Erythroblast (primary cell): ENCODE results near the gene ZBTB39.
"Not testable (repeated sequence)": the region's sequence is repeated elsewhere in the genome, so short reads cannot be mapped to it uniquely, and the experiment has no call there.

Experiments
- DNase-seq, 2 experiments: peaks; one replicate each; lab custom pipeline; 2025; lab: John Stamatoyannopoulos, UW
- GATA1 ChIP-seq: IDR thresholded peaks from 2 replicates; pipeline ENCODE4 v1.6.1; 2011; ENCODE audit warnings: low read depth, mild to moderate bottlenecking, control low read depth, low read length, moderate library complexity
- POLR2A ChIP-seq: IDR thresholded peaks from 2 replicates; pipeline ENCODE4 v1.6.1; 2011; ENCODE audit warnings: mild to moderate bottlenecking, low read length

Gene ZBTB39

DNA sequence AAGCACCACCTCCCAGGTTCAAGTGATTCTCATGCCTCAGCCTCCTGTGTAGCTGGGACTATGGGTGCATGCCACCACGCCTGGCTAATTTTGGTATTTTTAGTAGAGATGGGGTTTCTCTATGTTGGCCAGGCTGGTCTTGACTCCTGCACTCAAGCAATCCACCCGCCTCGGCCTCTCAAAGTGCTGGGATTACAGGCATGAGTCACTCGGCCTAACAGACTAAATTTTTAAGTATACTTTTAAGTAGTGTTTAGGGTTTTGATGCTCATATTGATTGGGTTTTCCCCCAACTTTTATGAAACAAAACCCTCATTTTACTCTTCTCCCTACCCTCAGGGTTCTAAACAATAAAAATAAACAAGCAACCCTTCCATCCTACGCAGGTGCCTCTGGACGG is 38.1 kb upstream of the ZBTB39 start:
- DNase-seq, result no peak
- TF ChIP-seq POLR2A (no peak), GATA1 (no peak)

DNA sequence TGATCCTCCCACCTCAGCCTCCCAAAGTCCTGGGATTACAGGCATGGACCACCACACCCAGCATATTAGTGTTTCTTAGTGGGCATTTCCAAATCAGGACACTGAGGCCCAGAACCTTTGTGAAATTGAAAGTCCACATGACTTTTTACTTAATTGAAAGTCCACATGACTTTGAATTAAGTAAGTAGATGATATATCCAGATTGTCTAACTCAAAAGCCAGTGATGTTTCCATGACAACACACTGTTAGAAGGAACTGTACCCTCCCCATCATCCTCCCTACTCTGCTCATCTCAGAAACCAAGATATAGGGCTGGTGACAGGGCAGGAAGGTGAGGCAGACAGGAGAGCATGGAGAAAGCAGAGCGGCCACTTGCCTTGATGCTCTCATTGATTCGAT is 36.3 kb upstream of the ZBTB39 start:
- no peak for TF ChIP-seq POLR2A
- no peak for DNase-seq

DNA sequence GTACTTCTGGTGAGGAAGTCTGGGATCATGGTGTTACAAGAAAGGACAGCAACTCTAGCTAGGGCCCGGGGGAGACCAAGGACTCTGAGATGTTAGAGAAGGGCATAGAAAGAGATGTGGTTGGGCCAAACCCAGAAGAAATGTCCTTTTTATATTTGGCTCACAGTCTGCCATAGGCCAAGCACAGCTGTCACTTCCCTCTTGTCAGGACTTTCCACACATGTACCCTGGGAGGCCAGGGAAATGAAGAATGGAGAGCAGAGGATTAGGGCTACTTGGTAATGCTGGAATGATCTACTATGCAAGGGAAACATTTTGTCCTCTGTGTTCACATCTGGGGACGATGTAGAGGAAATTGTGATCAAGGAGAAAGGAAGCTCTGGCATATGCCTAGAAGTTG is 34.4 kb upstream of the ZBTB39 start:
- TF ChIP-seq POLR2A, result no peak
- DNase-seq, result no peak

DNA sequence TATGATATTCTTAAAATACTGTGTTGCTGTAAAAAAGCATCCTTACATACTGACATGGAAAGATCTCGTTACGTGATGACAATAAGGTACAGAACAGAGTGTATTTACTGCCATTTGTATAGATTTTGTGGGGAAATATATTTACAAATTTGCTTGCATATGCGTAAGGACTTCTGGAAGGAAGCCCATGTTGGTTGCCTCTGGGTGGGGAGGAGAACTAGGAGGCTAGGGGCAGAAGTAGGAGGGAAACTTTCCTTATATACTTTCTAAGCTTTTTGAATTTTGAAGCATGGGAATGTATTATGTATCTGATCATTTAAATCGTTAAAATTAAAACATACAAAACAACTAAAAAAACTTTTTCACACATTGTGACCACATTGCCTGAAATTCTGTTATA is 33.9 kb upstream of the ZBTB39 start:
- TF ChIP-seq GATA1 (no peak), POLR2A (no peak)
- no peak for DNase-seq

DNA sequence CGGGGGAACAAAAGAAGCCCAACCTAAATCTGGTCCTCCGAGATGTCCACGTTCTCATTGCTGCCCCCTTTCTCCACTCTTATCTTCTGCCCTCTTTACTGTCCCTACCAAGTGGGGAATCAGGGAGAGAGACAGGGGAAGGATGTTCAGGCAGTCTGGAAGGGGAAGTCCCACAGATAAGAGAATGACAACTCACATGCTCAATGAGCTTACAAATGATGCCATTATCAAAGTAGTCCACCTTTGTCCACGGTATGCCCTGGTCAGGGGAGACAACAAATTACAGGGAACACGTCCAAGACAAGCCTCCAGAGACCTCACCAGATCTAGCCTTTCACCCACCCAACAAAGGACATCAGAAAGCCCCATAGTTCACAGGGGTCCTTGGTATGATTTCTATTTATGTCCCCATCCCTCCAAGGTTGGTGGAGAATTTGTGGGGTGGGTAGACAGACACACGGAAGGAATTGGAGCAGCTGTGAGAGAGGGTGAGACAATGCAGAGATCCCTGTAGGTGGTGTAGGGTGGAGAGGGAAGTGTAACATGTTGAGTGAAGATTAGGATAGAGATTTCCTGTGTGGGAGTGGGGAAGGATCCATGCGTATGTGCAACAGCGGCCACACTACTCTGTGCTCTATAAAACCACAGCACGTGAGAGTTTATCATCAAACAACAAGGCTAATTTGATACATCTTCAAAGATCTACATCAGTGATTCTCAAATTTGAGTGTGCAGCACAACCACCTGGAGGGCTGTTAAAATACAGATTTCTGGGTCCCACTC is 32.9 kb upstream of the ZBTB39 start:
- TF ChIP-seq GATA1 (no peak), POLR2A (no peak)
- peak; percentile 70 to 85 for DNase-seq

DNA sequence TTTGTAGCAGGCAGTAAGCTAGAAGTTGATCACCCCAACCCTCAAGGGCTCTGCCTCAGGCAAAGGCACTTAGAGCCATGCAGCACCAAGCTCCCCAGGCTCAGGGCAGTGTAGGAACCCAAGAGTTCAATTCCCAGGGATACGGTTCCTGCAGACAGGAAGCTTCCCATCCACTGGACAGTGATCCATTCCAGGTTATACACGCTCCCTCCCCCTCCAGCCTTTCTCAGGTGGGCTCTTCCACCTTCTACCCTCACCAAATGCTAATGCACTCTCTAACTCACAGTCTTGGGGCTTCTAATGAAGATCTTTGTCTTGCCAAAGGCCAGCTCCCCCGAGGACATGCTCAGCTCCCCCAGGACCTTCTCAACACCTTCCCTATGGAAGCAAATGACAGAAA is 30.9 kb upstream of the ZBTB39 start:
- TF ChIP-seq POLR2A (no peak), GATA1 (no peak)
- no peak for DNase-seq

DNA sequence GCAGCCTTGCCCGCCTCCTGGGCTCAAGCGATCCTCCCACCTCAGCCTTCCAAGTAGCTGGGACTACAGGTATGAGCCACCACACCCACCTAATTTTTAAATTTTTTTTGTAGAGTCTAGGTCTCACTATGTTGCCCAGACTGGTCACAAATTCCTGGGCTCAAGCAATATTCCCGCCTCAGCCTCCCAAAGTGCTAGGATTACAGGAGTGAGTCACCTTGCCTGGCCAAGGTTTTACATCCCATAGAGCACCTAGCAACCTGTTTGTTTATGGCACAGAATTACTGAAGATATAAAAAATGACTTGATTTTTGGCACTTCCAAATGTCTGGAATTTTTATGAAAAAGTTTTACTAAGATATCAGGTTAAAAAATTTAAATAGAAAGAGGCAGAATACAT is 27.1 kb upstream of the ZBTB39 start:
- DNase-seq, result no peak
- TF ChIP-seq GATA1 (no peak), POLR2A (no peak)

DNA sequence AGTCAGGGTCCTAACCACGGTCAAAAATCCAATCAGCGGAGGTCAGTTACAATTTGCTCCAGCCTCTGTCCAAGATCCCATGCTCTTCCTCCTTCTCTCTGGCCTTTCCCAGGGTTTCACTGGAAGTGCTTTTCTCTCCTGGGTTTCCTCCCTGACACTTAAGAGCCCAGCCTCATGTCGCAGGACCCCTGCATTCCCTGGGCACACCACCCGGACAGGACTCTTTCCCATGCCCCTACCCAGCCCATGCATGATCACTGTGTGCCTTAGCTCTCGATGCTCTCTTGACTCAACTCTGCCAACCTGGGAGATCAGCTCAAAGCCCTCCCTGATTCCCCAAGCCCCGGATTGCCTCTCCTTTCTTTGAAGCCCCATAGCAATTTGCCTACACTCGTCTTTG is 25.4 kb upstream of the ZBTB39 start:
- no peak for TF ChIP-seq POLR2A
- no peak for TF ChIP-seq GATA1
- no peak for DNase-seq

DNA sequence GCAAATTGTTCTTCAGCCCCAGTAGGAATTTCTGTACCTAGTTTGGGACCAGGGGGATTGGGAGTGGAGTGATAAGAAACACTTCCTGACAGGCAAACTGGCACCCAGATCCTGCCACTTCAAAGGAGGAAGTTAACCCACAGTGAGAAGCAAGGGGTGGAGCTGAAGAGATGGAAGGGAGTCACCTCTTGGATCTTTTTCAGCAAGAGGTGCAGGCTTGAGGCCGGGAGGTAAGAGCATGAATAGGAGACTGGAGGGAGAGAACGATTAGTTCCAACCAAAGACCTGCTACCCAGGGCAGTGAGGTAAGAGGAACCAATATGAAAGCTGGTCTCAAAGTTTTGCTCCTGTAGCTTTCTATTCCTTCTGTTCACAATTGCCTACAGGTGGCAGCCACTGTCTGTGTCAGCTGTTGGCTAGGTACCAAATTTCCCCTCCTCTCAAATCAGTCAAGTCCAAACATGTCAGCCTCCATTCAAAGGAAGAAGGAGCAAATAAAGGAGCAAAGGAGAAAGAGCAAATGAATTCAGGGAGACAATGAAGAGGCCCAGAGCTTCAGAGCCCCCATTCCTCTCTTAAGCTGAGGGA is 24.9 kb upstream of the ZBTB39 start:
- DNase-seq, result peak; percentile 18 to 31
- TF ChIP-seq POLR2A (no peak), GATA1 (no peak)

DNA sequence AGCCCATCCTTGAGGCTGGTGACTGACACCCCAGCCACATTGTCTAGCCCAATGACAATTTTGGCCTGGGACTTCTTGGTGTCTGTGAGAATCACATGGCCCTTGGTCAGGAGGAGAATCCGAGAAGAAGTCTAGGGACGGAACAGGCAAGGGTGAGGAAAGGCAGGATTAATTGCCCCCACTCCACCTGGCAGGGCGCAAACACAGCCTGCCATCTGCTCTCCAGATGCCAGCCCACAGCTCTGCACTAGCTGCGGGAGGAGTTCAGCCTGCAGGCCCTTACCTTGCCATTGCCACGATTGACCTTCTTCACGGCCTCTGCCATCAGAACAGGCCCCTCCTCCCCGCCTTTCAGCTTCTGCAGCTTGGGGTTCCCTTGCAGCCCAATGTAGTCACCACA is 23.1 kb upstream of the ZBTB39 start:
- DNase-seq, result no peak
- TF ChIP-seq POLR2A (no peak), GATA1 (no peak)

DNA sequence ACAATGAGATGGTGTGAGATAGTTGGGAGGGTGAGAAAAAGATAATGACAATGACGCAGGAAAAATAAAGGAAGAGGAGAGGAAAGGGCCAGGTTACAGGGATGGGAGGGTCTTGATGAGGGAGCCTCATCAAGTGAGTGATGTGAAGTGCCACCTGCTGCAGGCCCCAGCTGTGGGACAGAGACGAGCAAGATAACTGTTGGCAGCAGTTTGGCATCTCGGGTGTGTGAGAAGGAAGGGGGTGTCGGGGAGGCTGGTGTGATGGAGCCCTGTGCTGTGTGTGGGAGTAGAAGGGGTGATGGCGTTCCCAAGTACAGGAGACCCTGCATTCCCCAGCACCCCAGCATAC is 21.4 kb upstream of the ZBTB39 start:
- no peak for TF ChIP-seq GATA1
- peak; percentile 33 to 50 for DNase-seq

DNA sequence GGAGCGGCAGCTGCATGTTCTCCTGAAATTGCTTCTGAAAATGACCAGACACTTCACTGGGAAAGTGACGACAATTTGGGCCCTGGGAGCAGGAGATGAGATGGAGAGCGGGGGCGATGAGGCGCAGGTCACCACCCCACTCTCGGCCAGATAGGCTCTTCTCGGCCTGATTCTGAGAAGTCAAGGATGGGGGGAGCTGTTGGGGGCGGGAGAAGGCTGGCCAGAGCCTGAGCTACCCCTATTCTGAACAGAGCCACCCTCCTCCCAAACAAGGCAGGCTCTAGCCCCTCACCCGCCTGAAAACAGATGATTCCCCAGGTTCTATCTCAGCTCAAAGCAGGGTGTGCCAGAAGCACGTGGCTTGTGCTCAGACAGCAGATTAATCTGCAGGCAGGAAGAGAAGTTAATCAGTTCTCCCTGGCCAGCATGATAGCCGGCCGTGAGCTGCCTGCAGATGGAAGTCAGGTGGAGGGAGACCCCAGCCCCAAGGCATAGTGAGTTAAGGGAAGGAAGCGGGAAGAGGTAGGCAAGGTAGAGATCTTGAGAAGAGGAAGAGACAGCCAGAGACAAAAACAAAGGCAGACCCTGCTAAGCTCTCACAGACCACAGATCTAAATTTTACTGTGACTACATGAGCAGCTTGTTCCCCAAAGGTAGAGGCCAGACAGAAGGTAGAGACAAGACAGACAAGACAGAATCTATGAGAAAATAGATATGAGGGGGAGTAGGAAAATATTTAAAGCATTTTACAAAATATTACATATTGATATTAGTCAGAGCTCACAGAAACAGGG is 20.9 kb upstream of the ZBTB39 start:
- TF ChIP-seq POLR2A (peak; percentile 16), GATA1 (no peak)

DNA sequence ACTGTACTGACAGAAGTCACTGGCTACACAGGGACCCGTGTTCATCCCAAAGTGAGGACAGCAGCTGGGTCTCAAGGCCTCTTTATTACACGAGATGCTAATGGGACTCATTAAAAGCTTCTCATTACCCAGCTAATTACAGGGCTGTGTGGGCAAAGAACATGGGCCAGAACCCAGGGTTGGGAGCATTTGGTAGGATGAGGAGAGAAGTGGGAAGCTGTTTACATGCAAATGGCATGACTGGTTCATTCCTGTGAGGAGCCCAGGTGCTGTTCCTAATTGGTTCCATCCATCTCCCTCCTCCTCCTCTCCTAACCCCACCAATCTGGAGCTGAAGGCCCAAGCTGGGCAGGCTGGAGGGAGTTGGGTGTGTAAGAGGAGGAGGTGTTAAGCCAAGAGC is 18.9 kb upstream of the ZBTB39 start:
- no peak for DNase-seq
- no peak for TF ChIP-seq POLR2A
- TF ChIP-seq GATA1, result no peak

More for the DNA sequence above, 20.9 kb upstream of the ZBTB39 start:
- peak; percentile 45 to 62 for DNase-seq

DNA sequence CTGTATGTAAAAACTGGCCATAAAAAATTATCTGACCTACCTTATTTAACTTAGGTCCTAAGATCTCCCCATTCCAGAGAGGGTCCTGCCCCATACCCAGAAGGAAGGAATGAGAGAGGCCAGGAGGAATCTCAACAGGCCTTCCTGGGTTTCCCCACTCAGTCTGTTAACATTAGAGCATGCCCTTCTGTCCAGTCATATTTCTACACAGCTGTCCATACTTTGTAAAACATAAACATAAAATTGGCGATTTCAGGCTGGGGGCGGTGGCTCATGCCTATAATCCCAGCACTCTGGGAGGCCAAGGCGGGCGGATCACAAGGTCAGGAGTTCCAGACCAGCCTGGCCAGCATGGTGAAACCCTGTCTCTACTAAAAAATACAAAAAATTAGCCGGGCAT is 16.0 kb upstream of the ZBTB39 start:
- DNase-seq, result not testable (repeated sequence)
